Breast epithelium (tissue), 3 donors: Measurements from ENCODE around the gene CDV3.

Experiments used
- POLR2A ChIP-seq: fragments of 450-650 bp; IDR thresholded peaks from one replicate; pipeline ENCODE4 v1.6.1; 2016; ENCODE audit warnings: antibody characterized with exemption, mild to moderate bottlenecking, moderate library complexity
- TF ChIP-seq, protein P1 (sequence below), 3 donors: fragments of 450-650 bp; IDR thresholded peaks; one replicate each; pipeline ENCODE4 v1.5.1; 2016 to 2017; ENCODE audit warnings: antibody characterized with exemption in 3 of 3, mild to moderate bottlenecking in 3 of 3, moderate library complexity in 3 of 3

DNA sequence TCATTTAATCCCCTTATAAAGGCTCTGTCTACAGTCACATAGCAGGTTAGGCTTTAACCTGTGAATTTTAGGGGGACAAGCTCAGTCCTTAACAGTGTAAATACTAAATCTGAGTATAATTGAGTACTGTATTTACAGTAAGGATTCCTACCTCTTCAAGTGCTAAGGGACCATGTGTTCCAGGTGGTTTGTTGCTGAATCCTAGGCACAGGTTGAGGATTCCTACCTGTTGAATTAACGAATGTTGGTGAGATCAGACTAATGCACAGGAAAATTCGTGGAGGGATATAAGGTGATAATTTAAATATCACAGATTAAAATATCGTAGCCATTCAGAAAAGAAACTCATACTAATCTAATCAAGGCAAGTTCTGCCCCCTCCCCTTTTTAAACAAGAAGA lies 24.9 kb downstream of the CDV3 start:
- TF ChIP-seq POLR2A = no peak
- TF ChIP-seq, protein P1, sequence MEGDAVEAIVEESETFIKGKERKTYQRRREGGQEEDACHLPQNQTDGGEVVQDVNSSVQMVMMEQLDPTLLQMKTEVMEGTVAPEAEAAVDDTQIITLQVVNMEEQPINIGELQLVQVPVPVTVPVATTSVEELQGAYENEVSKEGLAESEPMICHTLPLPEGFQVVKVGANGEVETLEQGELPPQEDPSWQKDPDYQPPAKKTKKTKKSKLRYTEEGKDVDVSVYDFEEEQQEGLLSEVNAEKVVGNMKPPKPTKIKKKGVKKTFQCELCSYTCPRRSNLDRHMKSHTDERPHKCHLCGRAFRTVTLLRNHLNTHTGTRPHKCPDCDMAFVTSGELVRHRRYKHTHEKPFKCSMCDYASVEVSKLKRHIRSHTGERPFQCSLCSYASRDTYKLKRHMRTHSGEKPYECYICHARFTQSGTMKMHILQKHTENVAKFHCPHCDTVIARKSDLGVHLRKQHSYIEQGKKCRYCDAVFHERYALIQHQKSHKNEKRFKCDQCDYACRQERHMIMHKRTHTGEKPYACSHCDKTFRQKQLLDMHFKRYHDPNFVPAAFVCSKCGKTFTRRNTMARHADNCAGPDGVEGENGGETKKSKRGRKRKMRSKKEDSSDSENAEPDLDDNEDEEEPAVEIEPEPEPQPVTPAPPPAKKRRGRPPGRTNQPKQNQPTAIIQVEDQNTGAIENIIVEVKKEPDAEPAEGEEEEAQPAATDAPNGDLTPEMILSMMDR (IDR thresholded peaks at IDR 0.05) = no peak
